CD4-positive, alpha-beta T cell treated with Interferon gamma for 1 hour (primary cell): ENCODE measurements around the gene OXT.

Experiments
- DNase-seq: peaks from one replicate; pipeline ENCODE4 v3.0.0-alpha.2; 2020

Gene OXT

GRCh38 chr20:3115190-3116107 is 44.0 kb downstream of the OXT start:
- DNase-seq, result peak; percentile 28

DNA sequence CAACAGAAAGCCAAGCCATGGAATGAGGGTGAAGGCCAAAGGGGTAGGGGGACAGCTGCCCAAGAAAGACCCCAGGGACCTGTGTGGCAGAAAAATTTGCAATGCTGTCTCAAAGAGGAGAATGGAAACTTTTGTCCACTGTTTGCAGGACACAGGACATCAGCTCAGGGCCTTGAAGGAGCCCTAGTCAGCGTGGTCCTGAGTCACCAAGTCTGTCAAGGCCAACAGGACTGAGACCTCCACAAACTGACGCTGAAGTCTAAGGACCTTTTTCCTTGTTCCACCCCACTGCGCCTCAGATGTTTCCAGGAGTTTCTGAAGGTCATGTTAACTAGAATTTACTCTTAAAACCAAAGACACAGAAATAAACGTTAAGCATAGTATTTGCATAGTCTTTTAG is 44.9 kb downstream of the OXT start:
- DNase-seq, result no peak

GRCh38 chr20:3117839-3118379 is 46.5 kb downstream of the OXT start:
- peak; percentile 64 for DNase-seq

- DNase-seq, result no peak
These were observed 47.6 kb downstream of the OXT start for GRCh38 chr20:3119044-3119443.

DNA sequence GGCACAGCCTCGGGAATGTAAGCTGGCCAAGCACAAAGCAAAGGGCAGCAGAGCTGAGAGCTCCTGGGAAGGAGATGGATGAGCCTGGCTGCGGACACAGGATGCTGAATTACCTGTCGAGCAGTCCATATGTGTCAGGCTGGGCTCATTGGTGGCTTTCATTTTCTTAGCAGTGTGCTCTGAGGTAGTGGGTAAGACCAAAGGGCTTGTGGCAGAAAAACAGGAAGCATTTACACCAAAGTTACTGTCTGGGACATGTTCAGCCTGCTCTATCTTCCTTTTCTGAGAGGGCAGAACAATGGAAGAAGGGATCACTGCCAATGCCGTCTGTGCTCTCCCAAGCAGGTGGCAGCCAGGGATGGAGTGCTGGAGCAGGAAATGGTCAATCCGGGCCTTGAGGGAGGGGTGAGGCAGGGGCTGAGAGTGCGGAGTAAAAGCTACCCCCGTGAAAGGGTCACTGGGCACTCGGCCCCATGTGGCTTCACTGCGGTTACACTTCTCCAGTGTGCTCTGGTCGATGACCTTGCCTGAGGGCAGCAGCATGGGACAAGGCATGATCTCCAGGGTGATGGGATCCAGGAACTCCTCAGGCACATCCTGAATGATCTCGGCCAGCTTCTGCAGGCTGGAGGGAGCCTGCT is 50.0 kb downstream of the OXT start:
- peak; percentile 25 for DNase-seq
